MM.1S (cell line): ENCODE measurements around the gene LRMDA.
A peak's percentile ranks its signal among the peaks of the same experiment; 100 is the strongest.

Experiments used
- DNase-seq: peaks from one replicate; pipeline ENCODE4 v3.0.0-alpha.2; 2015
- H2AFZ ChIP-seq: fragments of 300-600 bp; sonication (generic); 2 replicates; pipeline ENCODE4 v1.6.0; 2016; ENCODE audit warnings: antibody characterized with exemption, low read length
- H3F3A ChIP-seq: fragments of 300-600 bp; sonication (generic); 2 replicates; pipeline ENCODE4 v1.6.1; 2016; ENCODE audit warnings: mild to moderate bottlenecking, antibody characterized with exemption, low read length, moderate library complexity, mixed read lengths; ENCODE audit not compliant: insufficient read depth
- H3K27ac ChIP-seq: fragments of 300-600 bp; sonication (generic); 2 replicates; pipeline ENCODE4 v1.5.1; 2016; ENCODE audit warnings: mild to moderate bottlenecking, low read length
- H3K27me3 ChIP-seq: fragments of 300-600 bp; sonication (generic); replicated peaks from 2 replicates; pipeline ENCODE4 v1.6.0; 2016; ENCODE audit warnings: low read length; ENCODE audit not compliant: insufficient read depth
- H3K36me3 ChIP-seq: fragments of 300-600 bp; sonication (generic); replicated peaks from 2 replicates; pipeline ENCODE4 v1.6.1; 2016; ENCODE audit warnings: mild to moderate bottlenecking, low read length, mixed read lengths; ENCODE audit not compliant: insufficient read depth
- H3K4me1 ChIP-seq: fragments of 300-600 bp; sonication (generic); 2 replicates; pipeline ENCODE4 v1.6.1; 2016; ENCODE audit warnings: low read length, mixed read lengths
- H3K4me2 ChIP-seq: fragments of 300-600 bp; sonication (generic); 2 replicates; pipeline ENCODE4 v1.6.0; 2016; ENCODE audit warnings: low read depth, low read length
- H3K4me3 ChIP-seq: fragments of 300-600 bp; sonication (generic); 2 replicates; pipeline ENCODE4 v1.5.1; 2016; ENCODE audit warnings: low read length, mixed read lengths
- H3K79me2 ChIP-seq: fragments of 300-600 bp; sonication (generic); 2 replicates; pipeline ENCODE4 v1.6.1; 2016; ENCODE audit warnings: mixed run types, low read length, mixed read lengths
- H3K9ac ChIP-seq: fragments of 300-600 bp; sonication (generic); 2 replicates; pipeline ENCODE4 v1.6.1; 2016; ENCODE audit warnings: low read length, mixed read lengths
- H3K9me2 ChIP-seq: fragments of 300-600 bp; sonication (generic); replicated peaks from 2 replicates; pipeline ENCODE4 v1.6.1; 2016; ENCODE audit warnings: mild to moderate bottlenecking, low read length, mixed read lengths; ENCODE audit not compliant: insufficient read depth
- H3K9me3 ChIP-seq: fragments of 300-600 bp; sonication (generic); replicated peaks from 2 replicates; pipeline ENCODE4 v1.6.1; 2016; ENCODE audit warnings: mild to moderate bottlenecking, low read length, mixed read lengths; ENCODE audit not compliant: insufficient read depth
- H4K20me1 ChIP-seq: fragments of 300-600 bp; sonication (generic); 2 replicates; pipeline ENCODE4 v1.6.1; 2016; ENCODE audit warnings: mild to moderate bottlenecking, low read length, moderate library complexity, mixed read lengths; ENCODE audit not compliant: insufficient read depth
- EZH2 ChIP-seq: fragments of 300-600 bp; sonication (generic); optimal IDR thresholded peaks from 2 replicates; pipeline ENCODE3; 2017; ENCODE audit warnings: low read depth, mild to moderate bottlenecking, antibody characterized with exemption, low read length, mixed read lengths
- EZH2phosphoT487 ChIP-seq: fragments of 300-600 bp; sonication (generic); IDR thresholded peaks from 2 replicates; pipeline ENCODE4 v1.6.1; 2018; ENCODE audit warnings: antibody characterized with exemption, low read length
- TF ChIP-seq, protein P1 (sequence below): fragments of 300-600 bp; sonication (generic); IDR thresholded peaks from 2 replicates; pipeline ENCODE4 v1.5.1; 2016; ENCODE audit warnings: antibody characterized with exemption, low read length, mixed read lengths

Gene LRMDA

DNA sequence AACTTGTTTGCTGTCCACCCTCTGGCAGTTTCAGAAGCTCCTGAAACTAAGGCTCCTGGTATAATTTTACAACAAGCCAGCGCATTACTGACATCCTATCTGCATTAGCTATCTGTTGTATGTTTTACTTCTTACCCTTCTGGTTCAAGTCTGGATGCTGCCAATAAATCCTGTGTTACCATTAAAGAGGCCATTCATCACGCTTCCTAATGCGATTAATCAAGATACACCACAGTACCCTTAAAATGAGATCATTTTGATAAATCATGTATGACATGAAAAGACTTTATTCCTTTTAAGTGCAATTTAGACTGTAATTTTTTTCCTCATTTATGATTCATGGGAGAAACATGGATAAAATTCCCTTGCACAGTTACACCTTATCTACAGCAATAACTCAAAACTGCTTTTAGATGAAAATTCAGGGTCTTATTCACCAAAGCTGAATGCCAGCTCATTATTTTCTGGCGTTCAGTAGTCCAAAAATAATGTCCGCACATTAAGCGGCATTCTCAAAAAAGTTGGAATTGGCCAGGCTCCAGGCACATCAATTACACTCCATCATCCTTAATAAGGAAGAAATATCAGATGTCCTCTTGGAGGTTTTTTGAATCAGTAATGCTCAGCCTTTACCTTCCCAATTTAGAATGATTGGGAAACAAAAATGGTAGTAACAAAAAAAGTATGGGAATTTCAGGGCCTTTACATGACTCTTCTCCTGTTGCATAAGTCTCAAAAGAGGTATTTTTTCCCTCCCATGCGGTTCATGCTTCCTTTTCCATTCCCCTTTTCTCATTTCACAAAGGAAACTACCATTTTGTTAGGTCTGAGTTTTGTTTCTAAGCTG lies 878.5 kb downstream of the LRMDA start:
- no peak overlapping the region for H3K4me3 ChIP-seq
- no peaks in the 10 kb centered on the region for H3F3A ChIP-seq
- H3K4me1 ChIP-seq: no peaks in the 10 kb centered on the region
- H4K20me1 ChIP-seq: no peaks in the 10 kb centered on the region
- H3K4me2 ChIP-seq: no peak overlapping the region
- TF ChIP-seq EZH2 (no peak), EZH2phosphoT487 (no peak)
- TF ChIP-seq, protein P1, sequence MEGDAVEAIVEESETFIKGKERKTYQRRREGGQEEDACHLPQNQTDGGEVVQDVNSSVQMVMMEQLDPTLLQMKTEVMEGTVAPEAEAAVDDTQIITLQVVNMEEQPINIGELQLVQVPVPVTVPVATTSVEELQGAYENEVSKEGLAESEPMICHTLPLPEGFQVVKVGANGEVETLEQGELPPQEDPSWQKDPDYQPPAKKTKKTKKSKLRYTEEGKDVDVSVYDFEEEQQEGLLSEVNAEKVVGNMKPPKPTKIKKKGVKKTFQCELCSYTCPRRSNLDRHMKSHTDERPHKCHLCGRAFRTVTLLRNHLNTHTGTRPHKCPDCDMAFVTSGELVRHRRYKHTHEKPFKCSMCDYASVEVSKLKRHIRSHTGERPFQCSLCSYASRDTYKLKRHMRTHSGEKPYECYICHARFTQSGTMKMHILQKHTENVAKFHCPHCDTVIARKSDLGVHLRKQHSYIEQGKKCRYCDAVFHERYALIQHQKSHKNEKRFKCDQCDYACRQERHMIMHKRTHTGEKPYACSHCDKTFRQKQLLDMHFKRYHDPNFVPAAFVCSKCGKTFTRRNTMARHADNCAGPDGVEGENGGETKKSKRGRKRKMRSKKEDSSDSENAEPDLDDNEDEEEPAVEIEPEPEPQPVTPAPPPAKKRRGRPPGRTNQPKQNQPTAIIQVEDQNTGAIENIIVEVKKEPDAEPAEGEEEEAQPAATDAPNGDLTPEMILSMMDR: no peak
- H3K9me2 ChIP-seq: no peaks in the 10 kb centered on the region
- no peaks in the 10 kb centered on the region for H3K79me2 ChIP-seq
- no peak for DNase-seq
- no peaks in the 10 kb centered on the region for H3K27me3 ChIP-seq
- no peak overlapping the region for H3K9ac ChIP-seq
- no peaks in the 10 kb centered on the region for H3K9me3 ChIP-seq
- H3K36me3 ChIP-seq: no peaks in the 10 kb centered on the region
- H3K27ac ChIP-seq: no peak overlapping the region
- H2AFZ ChIP-seq: no peak overlapping the region

DNA sequence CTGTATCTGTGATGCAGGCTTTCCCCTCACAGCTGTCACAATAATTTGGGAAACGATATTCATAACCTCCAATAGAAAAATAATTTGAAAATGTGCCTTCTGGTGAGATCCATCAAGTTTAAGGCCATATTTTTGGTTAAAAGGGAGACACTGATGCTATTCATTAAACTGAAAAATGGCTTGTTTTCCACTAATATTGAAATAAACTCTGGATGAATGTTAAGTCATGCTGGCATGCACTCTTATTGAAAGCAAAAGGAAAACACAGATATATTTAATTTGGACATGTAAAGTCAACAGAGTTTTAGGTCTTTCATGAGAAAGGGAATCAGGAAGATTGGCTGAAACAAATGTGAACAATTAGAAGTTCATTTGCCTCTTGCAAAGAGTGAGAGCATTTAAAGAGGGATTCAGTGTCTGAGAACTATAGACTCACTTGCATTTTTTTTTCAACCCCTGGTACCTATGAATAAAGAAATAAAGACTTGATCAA lies 879.2 kb downstream of the LRMDA start:
- no peaks in the 10 kb centered on the region for H4K20me1 ChIP-seq
- no peaks in the 10 kb centered on the region for H3K79me2 ChIP-seq
- no peaks in the 10 kb centered on the region for H3K27me3 ChIP-seq
- H3K4me2 ChIP-seq: no peak overlapping the region
- no peaks in the 10 kb centered on the region for H3K4me1 ChIP-seq
- no peak for DNase-seq
- H2AFZ ChIP-seq: no peak overlapping the region
- H3K9ac ChIP-seq: no peak overlapping the region
- H3K4me3 ChIP-seq: no peak overlapping the region
- no peaks in the 10 kb centered on the region for H3F3A ChIP-seq
- H3K36me3 ChIP-seq: no peaks in the 10 kb centered on the region
- H3K27ac ChIP-seq: no peak overlapping the region
- no peaks in the 10 kb centered on the region for H3K9me3 ChIP-seq
- TF ChIP-seq EZH2phosphoT487 (no peak), EZH2 (no peak)
- TF ChIP-seq, protein P1: no peak
- no peaks in the 10 kb centered on the region for H3K9me2 ChIP-seq

DNA sequence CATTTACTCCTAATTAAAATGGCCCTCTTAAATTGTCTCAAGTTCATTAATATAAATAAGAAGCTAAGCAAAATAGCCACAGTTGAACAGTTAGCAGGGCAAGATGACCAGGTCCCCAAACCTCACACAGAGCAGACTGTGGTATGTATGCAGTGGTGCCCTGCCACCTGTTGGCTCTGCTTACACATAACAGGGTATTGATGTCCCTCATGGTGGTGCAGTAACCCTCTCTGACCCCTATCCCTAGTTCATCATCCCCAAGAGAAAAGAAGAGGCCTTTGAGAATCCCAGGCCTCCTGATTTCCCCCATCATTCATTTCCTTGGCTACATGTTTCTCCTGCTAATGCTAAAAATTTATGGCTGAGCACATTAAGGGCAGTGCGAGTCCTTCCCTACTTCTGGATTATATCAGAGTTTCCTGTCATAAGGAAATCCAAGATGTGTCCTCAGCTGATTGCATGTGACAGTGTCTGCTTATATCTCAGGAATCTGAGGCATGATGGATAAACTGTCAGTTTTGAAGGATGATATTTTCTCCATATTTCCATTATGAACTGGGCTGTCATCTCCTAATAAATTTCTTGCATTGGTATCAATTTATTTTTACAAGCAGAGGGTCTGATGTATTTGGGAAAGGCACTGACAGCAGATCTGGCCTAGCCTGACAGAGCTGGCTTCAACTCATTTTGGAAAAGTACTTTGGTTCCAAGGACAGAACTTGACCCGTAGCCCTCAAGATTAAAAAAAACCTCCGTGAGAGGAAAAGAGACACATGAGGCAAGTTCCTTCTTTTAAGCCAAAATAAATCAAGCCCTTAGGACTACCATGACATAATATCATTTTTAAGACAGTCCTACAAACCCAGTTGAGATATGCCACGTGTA lies 880.6 kb downstream of the LRMDA start:
- Histone ChIP-seq H4K20me1 (no peaks in the 10 kb centered on the region), H3F3A (no peaks in the 10 kb centered on the region)
- peak; percentile 21 for DNase-seq

More for the DNA sequence above, 880.6 kb downstream of the LRMDA start:
- no peak overlapping the region for H3K27ac ChIP-seq
- no peak overlapping the region for H3K9ac ChIP-seq
- TF ChIP-seq, protein P1: peak; percentile 36
- TF ChIP-seq EZH2phosphoT487: no peak
- H2AFZ ChIP-seq: no peak overlapping the region
- H3K36me3 ChIP-seq: no peaks in the 10 kb centered on the region
- H3K79me2 ChIP-seq: no peaks in the 10 kb centered on the region
- no peaks in the 10 kb centered on the region for H3K9me3 ChIP-seq
- no peaks in the 10 kb centered on the region for H3K4me1 ChIP-seq
- no peaks in the 10 kb centered on the region for H3K9me2 ChIP-seq
- H3K4me3 ChIP-seq: no peak overlapping the region
- no peak overlapping the region for H3K4me2 ChIP-seq
- no peaks in the 10 kb centered on the region for H3K27me3 ChIP-seq
